Nephron progenitor cell (in vitro differentiated cells): ENCODE results near the gene DNAH12.
"Not testable (repeated sequence)": the region's sequence is repeated elsewhere in the genome, so short reads cannot be mapped to it uniquely, and the experiment has no call there.

Source experiments
- DNase-seq: peaks from one replicate; pipeline ENCODE4 v3.0.0; 2021
- H3K27ac Mint-ChIP-seq: 2 replicates; pipeline ENCODE4 v1.8.0; 2021; ENCODE audit warnings: mild to moderate bottlenecking, moderate library complexity, mixed read lengths
- H3K27me3 Mint-ChIP-seq: 2 replicates; pipeline ENCODE4 v1.8.0; 2021; ENCODE audit warnings: mild to moderate bottlenecking, low read depth, mixed read lengths; ENCODE audit not compliant: poor library complexity
- H3K36me3 Mint-ChIP-seq: 2 replicates; pipeline ENCODE4 v1.8.0; 2021; ENCODE audit warnings: low read depth, mixed read lengths
- H3K4me1 Mint-ChIP-seq: 2 replicates; pipeline ENCODE4 v1.8.0; 2021; ENCODE audit warnings: mixed read lengths
- H3K4me3 Mint-ChIP-seq: 2 replicates; pipeline ENCODE4 v1.8.0; 2021; ENCODE audit warnings: mild to moderate bottlenecking, moderate library complexity, mixed read lengths
- H3K9me3 Mint-ChIP-seq: 2 replicates; pipeline ENCODE4 v1.8.0; 2021; ENCODE audit warnings: mild to moderate bottlenecking, moderate library complexity, mixed read lengths
- TF ChIP-seq, protein P1 (sequence below): fragments of 200-600 bp; sonication (generic); IDR thresholded peaks from 2 replicates; pipeline ENCODE4 v1.5.0; 2021; ENCODE audit warnings: antibody characterized with exemption

The DNAH12 gene

DNA sequence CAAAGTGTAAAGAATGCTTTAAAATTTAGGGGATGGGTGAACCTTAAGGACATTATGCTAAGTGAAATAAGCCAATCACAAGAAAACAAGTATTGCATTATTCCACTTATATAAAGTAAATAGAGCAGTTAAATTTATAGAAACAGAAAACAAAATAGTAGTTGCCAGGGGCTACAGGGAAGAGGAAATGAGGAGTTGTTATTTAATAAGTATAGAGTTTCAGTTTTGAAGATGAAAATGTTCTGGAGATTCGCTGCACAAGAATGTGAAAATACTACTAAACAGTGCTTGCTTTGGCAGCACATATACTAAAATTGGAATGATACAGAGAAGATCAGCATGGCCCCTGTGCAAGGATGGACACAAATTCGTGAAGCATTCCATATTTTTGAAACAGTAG is 32.0 kb downstream of the DNAH12 start:
- H3K4me3 Mint-ChIP-seq = no peak overlapping the region
- no peak for DNase-seq
- H3K36me3 Mint-ChIP-seq = no peaks in the 10 kb centered on the region
- H3K27me3 Mint-ChIP-seq = peaks cover 19% of the 10 kb centered on the region
- peaks cover 7% of the 10 kb centered on the region for H3K4me1 Mint-ChIP-seq
- TF ChIP-seq, protein P1, sequence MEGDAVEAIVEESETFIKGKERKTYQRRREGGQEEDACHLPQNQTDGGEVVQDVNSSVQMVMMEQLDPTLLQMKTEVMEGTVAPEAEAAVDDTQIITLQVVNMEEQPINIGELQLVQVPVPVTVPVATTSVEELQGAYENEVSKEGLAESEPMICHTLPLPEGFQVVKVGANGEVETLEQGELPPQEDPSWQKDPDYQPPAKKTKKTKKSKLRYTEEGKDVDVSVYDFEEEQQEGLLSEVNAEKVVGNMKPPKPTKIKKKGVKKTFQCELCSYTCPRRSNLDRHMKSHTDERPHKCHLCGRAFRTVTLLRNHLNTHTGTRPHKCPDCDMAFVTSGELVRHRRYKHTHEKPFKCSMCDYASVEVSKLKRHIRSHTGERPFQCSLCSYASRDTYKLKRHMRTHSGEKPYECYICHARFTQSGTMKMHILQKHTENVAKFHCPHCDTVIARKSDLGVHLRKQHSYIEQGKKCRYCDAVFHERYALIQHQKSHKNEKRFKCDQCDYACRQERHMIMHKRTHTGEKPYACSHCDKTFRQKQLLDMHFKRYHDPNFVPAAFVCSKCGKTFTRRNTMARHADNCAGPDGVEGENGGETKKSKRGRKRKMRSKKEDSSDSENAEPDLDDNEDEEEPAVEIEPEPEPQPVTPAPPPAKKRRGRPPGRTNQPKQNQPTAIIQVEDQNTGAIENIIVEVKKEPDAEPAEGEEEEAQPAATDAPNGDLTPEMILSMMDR = no peak
- H3K27ac Mint-ChIP-seq = no peak overlapping the region
- no peaks in the 10 kb centered on the region for H3K9me3 Mint-ChIP-seq

DNA sequence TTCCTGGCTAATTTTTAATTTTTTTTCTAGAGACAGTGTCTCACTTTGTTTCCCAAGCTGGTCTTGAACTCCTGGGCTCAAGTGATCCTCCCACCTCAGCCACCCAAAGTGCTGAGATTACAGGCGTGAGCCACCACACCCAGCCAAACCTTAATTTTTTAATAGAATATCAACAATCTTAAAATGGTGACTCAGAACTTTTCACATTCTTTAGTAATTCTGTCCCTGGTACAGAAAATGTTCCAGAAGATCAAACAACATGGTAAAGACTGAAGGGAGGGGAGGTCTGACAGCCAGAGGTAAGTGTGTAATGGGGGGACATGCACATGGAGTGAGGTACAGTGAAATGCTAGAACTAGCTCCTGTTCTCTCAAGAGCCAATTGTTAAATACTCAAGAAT is 38.2 kb downstream of the DNAH12 start:
- Mint-ChIP-seq H3K36me3 (no peaks in the 10 kb centered on the region), H3K27ac (no peak overlapping the region), H3K27me3 (no peaks in the 10 kb centered on the region), H3K4me1 (peaks cover 7% of the 10 kb centered on the region), H3K9me3 (no peaks in the 10 kb centered on the region), H3K4me3 (no peak overlapping the region)
- no peak for DNase-seq
- TF ChIP-seq, protein P1 = no peak

DNA sequence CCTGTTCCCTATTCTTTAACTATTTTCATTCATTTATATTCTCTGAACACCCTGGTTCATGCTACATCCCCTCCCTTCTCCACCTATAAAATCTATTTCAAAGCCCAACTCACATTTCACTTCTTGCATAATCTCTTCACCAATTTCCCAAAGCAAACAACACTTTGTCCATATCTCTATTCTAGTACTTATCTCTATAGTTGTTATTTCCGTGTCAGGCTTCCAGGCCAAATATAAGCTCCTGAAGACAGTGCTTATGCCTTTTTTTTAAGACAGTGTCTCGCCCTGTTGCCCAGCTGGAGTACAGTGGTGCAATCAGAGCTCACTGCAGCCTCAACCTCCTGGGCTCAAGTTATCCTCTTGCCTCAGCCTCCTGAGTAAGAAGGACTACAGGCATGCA is 43.6 kb downstream of the DNAH12 start:
- Mint-ChIP-seq H3K9me3 (no peaks in the 10 kb centered on the region), H3K27me3 (peaks cover 6% of the 10 kb centered on the region), H3K36me3 (no peaks in the 10 kb centered on the region), H3K4me1 (no peaks in the 10 kb centered on the region), H3K27ac (no peak overlapping the region), H3K4me3 (no peak overlapping the region)
- TF ChIP-seq, protein P1 = no peak
- DNase-seq = no peak

DNA sequence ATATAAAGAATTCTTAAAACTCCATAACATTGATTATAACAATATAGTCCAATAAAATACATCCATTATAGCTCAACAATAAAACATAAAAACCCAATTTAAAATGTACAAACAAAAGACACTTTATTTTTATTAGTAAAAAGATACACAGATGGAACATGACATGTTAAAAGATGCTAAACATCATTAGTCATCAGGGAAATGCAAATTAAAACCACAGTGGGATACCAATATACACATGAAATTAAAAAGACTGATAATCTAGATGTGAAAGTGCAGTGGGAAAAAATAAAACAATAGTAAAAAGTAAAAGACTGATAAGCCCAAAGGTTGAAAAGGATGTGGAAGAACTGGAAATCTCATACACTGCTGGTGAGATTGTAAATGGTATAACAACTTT is 46.2 kb downstream of the DNAH12 start:
- Mint-ChIP-seq H3K4me1 (no peaks in the 10 kb centered on the region), H3K36me3 (no peaks in the 10 kb centered on the region), H3K27ac (no peak overlapping the region), H3K27me3 (peaks cover 11% of the 10 kb centered on the region), H3K4me3 (no peak overlapping the region), H3K9me3 (no peaks in the 10 kb centered on the region)
- TF ChIP-seq, protein P1 = no peak
- DNase-seq = no peak

DNA sequence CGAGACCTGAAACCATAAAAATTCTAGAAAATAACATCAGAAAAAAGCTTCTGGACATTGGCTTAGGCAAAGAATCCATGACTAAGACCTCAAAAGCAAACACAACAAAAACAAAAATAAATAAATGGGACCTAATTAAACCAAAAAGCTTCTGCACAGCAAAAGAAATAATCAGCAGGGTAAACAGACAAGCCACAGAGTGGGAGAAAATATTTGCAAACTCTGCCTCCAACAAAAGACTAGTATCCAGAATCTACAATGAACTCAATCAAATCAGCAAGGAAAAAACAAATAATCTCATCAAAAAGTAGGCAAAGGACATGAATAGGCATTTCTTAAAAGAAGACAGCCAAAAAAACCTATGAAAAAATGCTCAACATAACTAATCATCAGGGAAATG is 59.6 kb downstream of the DNAH12 start:
- no peaks in the 10 kb centered on the region for H3K4me1 Mint-ChIP-seq
- H3K9me3 Mint-ChIP-seq = peaks cover 3% of the 10 kb centered on the region
- peaks cover 13% of the 10 kb centered on the region for H3K27me3 Mint-ChIP-seq
- H3K4me3 Mint-ChIP-seq = no peak overlapping the region
- no peaks in the 10 kb centered on the region for H3K36me3 Mint-ChIP-seq
- no peak for DNase-seq
- no peak overlapping the region for H3K27ac Mint-ChIP-seq
- TF ChIP-seq, protein P1 = no peak

DNA sequence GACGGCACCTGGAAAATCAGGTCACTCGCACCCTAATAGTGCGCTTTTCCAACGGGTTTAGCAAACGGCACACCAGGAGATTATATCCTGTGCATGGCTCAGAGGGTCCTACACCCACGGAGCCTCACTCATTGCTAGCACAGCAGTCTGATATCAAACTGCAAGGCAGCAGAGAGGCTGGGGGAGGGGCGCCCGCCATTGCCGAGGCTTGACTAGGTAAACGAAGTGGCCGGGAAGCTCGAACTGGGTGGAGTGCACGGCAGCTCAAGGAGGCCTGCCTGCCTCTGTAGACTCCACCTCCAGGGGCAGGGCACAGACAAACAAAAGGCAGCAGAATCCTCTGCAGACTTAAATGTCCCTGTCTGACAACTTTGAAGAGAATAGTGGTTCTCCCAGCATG is 67.0 kb downstream of the DNAH12 start:
- not testable (repeated sequence) for DNase-seq, H3K27ac Mint-ChIP-seq, H3K36me3 Mint-ChIP-seq, H3K4me3 Mint-ChIP-seq, H3K4me1 Mint-ChIP-seq, H3K27me3 Mint-ChIP-seq
- peaks cover 44% of the 10 kb centered on the region for H3K9me3 Mint-ChIP-seq

DNA sequence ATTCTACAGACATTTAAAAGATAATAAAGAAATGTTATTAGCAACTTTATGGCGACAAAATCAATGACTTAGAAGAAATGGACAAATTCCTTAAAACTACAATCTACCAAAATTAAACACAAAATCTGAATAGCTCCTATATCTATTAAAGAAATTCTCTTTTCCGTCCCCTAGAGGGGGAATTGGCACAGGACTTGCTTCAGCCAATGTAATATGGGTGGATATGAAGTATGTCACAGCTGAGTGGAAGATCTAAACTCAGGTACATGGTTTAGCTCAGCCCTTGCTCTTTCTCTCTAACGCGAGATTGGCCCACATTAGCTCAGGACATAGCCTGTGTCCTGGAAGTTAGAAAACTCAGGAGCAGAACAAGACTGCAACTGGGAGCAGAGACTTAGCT is 79.3 kb downstream of the DNAH12 start:
- H3K9me3 Mint-ChIP-seq = no peaks in the 10 kb centered on the region
- no peaks in the 10 kb centered on the region for H3K36me3 Mint-ChIP-seq
- no peak overlapping the region for H3K27ac Mint-ChIP-seq
- TF ChIP-seq, protein P1 = no peak
- DNase-seq = no peak
- peaks cover 2% of the 10 kb centered on the region for H3K27me3 Mint-ChIP-seq
- no peak overlapping the region for H3K4me3 Mint-ChIP-seq
- H3K4me1 Mint-ChIP-seq = no peaks in the 10 kb centered on the region
